ENCODE data around the gene SUGCT. TPM values are rescaled to one million over a fixed set of nuclear protein-coding genes. Genes with fewer than 3 reads are reported as not detected.

The SUGCT gene
- polyA plus RNA-seq, 1 donor from 2014 or later: 1.3 TPM

DNA sequence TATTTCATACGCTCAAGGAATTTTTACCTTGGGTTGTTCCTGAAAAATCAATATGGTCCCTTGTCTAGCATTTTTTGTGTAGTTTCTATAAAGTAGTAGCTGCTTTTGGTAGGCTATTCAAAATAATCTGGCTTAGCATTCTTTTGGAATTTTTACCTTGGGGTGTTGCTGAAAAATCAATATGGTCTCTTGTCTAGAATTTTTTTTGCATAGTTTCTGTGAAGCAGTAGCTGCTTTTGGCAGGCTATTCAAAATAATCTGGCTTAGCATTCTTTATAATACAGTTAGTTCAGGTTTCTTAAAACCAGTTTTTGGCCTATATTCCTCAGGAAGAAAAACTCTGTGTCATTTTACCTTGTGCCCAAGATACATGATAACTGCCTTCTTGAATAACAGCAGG lies 301.9 kb downstream of the SUGCT start:
- Mint-ChIP-seq H3K4me1 (no peaks in the 10 kb centered on the region), H3K27me3 (no peaks in the 10 kb centered on the region), H3K4me3 (no peak overlapping the region), H3K9me3 (peaks cover 4 to 9% (median 9%) of the 10 kb centered on the region in 3 donors), H3K36me3 (peaks cover 1% of the 10 kb centered on the region), H3K27ac (no peak overlapping the region)

GRCh38 chr7:40437498-40437897 lies 302.7 kb downstream of the SUGCT start:
- H3K4me1 Mint-ChIP-seq: no peaks in the 10 kb centered on the region
- no peak overlapping the region for H3K4me3 Mint-ChIP-seq
- no peak overlapping the region for H3K27ac Mint-ChIP-seq
- peaks cover 4 to 14% (median 7%) of the 10 kb centered on the region in 3 donors for H3K9me3 Mint-ChIP-seq
- H3K27me3 Mint-ChIP-seq: no peaks in the 10 kb centered on the region
- peaks cover 1% of the 10 kb centered on the region for H3K36me3 Mint-ChIP-seq

GRCh38 chr7:40437936-40438634 lies 303.3 kb downstream of the SUGCT start:
- no peaks in the 10 kb centered on the region for H3K36me3 Mint-ChIP-seq
- no peaks in the 10 kb centered on the region for H3K4me1 Mint-ChIP-seq
- no peaks in the 10 kb centered on the region for H3K27me3 Mint-ChIP-seq
- no peak overlapping the region for H3K27ac Mint-ChIP-seq
- H3K9me3 Mint-ChIP-seq: peaks cover 4 to 8% (median 7%) of the 10 kb centered on the region in 3 donors
- H3K4me3 Mint-ChIP-seq: no peak overlapping the region

GRCh38 chr7:40439686-40440085 lies 304.9 kb downstream of the SUGCT start:
- Mint-ChIP-seq H3K27me3 (no peaks in the 10 kb centered on the region), H3K4me1 (no peaks in the 10 kb centered on the region), H3K4me3 (no peak overlapping the region), H3K9me3 (peaks cover 5 to 8% (median 6%) of the 10 kb centered on the region in 3 donors), H3K36me3 (no peaks in the 10 kb centered on the region), H3K27ac (no peak overlapping the region)

DNA sequence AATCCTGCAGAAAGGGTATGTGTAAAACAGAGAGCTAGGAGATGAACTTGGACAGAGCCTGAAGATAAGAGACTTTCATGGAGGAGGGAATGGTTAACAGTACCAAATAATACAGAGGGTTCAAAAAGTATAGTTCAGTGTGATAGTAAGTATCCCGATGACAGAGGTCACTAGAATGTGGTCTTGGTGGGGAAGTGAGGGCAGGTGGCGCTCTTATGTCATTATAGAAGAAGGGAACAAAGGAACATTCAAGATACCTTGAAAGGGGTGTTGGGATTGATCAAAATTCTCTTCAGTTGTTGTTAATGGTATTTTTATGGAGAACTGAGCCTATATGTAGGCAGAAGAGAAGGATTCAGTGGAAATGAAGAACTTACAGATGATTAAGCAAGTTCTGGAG lies 312.5 kb downstream of the SUGCT start:
- peaks cover 6% of the 10 kb centered on the region for H3K27me3 Mint-ChIP-seq
- peaks cover 0 to 4% (median 0%) of the 10 kb centered on the region in 3 donors for H3K9me3 Mint-ChIP-seq
- no peak overlapping the region for H3K27ac Mint-ChIP-seq
- H3K4me3 Mint-ChIP-seq: no peak overlapping the region
- no peaks in the 10 kb centered on the region for H3K36me3 Mint-ChIP-seq
- H3K4me1 Mint-ChIP-seq: no peaks in the 10 kb centered on the region

DNA sequence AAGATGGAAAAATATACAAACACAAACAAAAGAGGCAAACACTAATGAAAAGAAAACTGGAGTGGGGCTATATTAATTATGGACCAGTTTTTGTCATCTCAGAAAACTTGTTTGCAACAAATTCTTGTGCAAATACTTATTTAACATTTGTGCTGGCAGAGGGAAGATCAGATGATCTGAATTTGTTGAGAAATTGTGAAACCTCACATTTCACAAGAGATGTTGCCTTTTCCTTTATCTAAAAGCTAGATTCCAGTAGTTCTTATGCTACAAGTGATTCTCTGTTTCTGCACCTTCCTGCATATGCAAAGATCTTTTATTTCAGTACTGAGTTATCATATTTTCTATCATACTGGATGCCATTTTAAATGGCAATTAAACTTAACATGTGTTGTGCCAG lies 320.7 kb downstream of the SUGCT start:
- peaks cover 3% of the 10 kb centered on the region for H3K27me3 Mint-ChIP-seq
- H3K27ac Mint-ChIP-seq: no peak overlapping the region
- H3K4me3 Mint-ChIP-seq: no peak overlapping the region
- no peaks in the 10 kb centered on the region for H3K4me1 Mint-ChIP-seq
- no peaks in the 10 kb centered on the region for H3K9me3 Mint-ChIP-seq
- no peaks in the 10 kb centered on the region for H3K36me3 Mint-ChIP-seq

GRCh38 chr7:40457776-40458480 lies 323.1 kb downstream of the SUGCT start:
- H3K27ac Mint-ChIP-seq: no peak overlapping the region
- H3K27me3 Mint-ChIP-seq: no peaks in the 10 kb centered on the region
- H3K9me3 Mint-ChIP-seq: no peaks in the 10 kb centered on the region
- no peak overlapping the region for H3K4me3 Mint-ChIP-seq
- no peaks in the 10 kb centered on the region for H3K36me3 Mint-ChIP-seq
- no peaks in the 10 kb centered on the region for H3K4me1 Mint-ChIP-seq

GRCh38 chr7:40463446-40463845 lies 328.6 kb downstream of the SUGCT start:
- Mint-ChIP-seq H3K9me3 (no peaks in the 10 kb centered on the region), H3K4me3 (no peak overlapping the region), H3K36me3 (no peaks in the 10 kb centered on the region), H3K27ac (no peak overlapping the region), H3K27me3 (no peaks in the 10 kb centered on the region), H3K4me1 (no peaks in the 10 kb centered on the region)

GRCh38 chr7:40468891-40469864 lies 334.4 kb downstream of the SUGCT start:
- no peaks in the 10 kb centered on the region for H3K36me3 Mint-ChIP-seq
- no peaks in the 10 kb centered on the region for H3K4me1 Mint-ChIP-seq
- peaks cover 0 to under 1% (median 0%) of the 10 kb centered on the region in 3 donors for H3K9me3 Mint-ChIP-seq

DNA sequence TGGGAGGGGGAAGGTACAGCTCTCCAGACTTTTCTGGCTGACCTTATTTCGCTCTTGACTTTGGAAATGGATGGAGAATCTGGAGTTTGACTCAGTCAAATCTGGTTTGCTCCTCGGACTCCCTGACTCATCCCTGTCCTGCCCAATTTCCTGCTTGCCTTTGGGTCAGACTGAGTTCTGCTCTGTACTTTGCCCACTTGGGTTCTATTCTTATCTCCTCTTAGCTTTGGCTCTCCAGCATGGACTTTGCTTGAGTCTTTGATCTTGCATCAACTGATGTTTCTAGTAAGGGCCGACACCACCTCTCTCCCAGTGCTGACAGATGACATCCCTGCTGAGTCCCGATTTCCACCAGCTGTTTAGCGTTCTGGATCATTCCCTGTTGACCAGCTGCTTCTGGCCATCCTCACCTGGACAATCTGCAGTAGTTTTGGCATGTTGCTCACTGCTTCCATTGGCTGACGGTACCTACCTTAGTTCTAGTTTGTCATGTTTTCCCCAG lies 335.3 kb downstream of the SUGCT start:
- peaks cover 0 to 2% (median 0%) of the 10 kb centered on the region in 3 donors for H3K4me1 Mint-ChIP-seq
- no peak overlapping the region for H3K4me3 Mint-ChIP-seq
- no peaks in the 10 kb centered on the region for H3K27me3 Mint-ChIP-seq
- H3K27ac Mint-ChIP-seq: no peak overlapping the region
- H3K36me3 Mint-ChIP-seq: no peaks in the 10 kb centered on the region
- H3K9me3 Mint-ChIP-seq: peaks cover 0 to 3% (median 0%) of the 10 kb centered on the region in 3 donors

More at GRCh38 chr7:40468891-40469864, 334.4 kb downstream of the SUGCT start:
- Mint-ChIP-seq H3K27me3 (no peaks in the 10 kb centered on the region), H3K4me3 (no peak overlapping the region), H3K27ac (no peak overlapping the region)

- no peaks in the 10 kb centered on the region for H3K36me3 Mint-ChIP-seq
- H3K27me3 Mint-ChIP-seq: no peaks in the 10 kb centered on the region
- H3K27ac Mint-ChIP-seq: no peak overlapping the region
- H3K4me3 Mint-ChIP-seq: no peak overlapping the region
- peaks cover 0 to 3% (median 0%) of the 10 kb centered on the region in 3 donors for H3K9me3 Mint-ChIP-seq
- H3K4me1 Mint-ChIP-seq: peaks cover 0 to 2% (median 0%) of the 10 kb centered on the region in 3 donors
These were observed 336.0 kb downstream of the SUGCT start for GRCh38 chr7:40470817-40471216.

DNA sequence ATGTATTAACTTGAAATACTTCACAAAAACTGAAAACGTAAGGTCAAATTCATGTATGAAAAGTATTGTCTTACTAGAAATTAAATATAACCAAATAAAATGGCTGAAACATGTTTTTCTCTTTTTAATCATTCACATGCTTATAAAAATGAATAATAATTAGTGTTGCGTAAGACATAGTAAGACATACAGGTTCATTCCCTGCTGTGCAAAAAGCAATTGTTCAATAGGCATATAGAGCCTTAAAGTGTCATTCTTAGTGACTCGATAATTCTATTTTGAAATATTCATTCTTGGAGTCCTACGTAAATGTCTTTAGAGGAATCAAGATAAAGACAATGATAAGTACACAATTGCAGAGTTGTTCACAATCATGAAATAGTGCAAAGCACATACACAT lies 337.1 kb downstream of the SUGCT start:
- Mint-ChIP-seq H3K4me3 (no peak overlapping the region), H3K9me3 (peaks cover 0 to 3% (median 0%) of the 10 kb centered on the region in 3 donors), H3K27me3 (no peaks in the 10 kb centered on the region), H3K4me1 (peaks cover 0 to 2% (median 0%) of the 10 kb centered on the region in 3 donors), H3K36me3 (no peaks in the 10 kb centered on the region), H3K27ac (no peak overlapping the region)

DNA sequence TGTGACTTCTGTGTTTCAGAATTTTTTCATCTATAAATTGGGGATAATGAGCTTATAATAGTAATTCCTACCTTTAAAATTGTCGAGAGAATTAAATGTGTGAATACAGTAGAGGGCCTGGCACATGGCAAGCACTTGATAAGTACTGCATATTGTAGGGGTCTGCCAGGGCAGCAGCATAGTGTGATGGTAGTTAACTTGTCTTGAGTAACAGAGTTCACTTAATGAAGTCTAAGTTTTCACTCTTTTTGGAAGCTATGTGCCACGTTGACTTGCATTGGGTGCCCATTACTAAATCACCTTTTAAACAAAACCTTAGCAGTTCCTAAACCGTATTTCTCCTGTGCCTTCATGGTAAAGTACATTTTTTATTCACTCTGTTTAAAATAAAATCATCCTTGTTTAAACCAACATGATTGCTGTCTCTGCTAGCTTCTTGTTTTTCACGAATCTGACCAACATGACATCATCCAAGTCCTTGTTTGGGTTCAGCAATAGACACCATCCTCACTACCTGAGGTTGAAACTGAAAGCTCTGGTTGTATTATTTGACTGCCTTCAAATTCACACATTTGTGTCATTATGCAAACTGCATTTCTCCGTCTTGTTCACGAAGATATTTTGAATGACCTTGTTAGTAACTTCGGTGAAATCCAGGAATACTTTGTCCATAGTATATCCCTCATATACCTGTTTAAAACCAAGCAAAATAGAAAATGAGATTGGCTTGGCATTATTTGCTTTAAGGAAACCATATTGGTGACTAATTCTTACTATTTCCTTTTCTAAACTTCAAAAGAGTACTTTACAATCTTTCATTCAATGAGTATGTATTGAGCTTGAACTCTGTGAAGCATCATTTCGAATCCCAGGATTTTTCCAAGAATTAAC lies 340.2 kb downstream of the SUGCT start:
- no peak overlapping the region for H3K27ac Mint-ChIP-seq
- H3K9me3 Mint-ChIP-seq: peaks cover 0 to 3% (median 0%) of the 10 kb centered on the region in 3 donors
- no peak overlapping the region for H3K4me3 Mint-ChIP-seq
- H3K4me1 Mint-ChIP-seq: peaks cover 0 to 2% (median 0%) of the 10 kb centered on the region in 3 donors
- H3K27me3 Mint-ChIP-seq: no peaks in the 10 kb centered on the region
- H3K36me3 Mint-ChIP-seq: no peaks in the 10 kb centered on the region

DNA sequence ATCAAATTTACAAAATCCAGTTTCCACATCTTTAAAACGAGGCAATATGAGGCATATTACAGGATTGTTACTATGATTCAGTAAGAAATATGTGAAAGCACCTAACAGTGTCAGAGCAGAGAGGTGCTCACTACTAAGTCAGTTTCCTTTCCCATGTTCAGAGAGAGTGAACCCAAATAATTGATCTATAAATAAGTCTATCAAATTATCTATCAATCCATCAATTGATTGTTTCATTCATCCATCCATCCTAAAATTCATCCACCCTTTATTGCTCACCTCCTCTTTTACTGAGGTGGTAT lies 340.8 kb downstream of the SUGCT start:
- Mint-ChIP-seq H3K9me3 (peaks cover 0 to 3% (median 0%) of the 10 kb centered on the region in 3 donors), H3K36me3 (no peaks in the 10 kb centered on the region), H3K27me3 (no peaks in the 10 kb centered on the region), H3K27ac (no peak overlapping the region), H3K4me1 (peaks cover 0 to 2% (median 0%) of the 10 kb centered on the region in 3 donors), H3K4me3 (no peak overlapping the region)
